GM19455 (cell line): ENCODE data around the gene CDKN2A.

Experiments used
- ATAC-seq: cut with Tn5 transposase; IDR thresholded peaks from one replicate; pipeline ENCODE4 v1.9.1; 2021; ENCODE audit not compliant: unreplicated experiment

The CDKN2A gene

GRCh38 chr9:21993893-21994555, at the start of gene CDKN2A:
Gene CDKN2A (minus strand): TSS chr9:21994392.
- peak; percentile 40 for ATAC-seq

GRCh38 chr9:22043928-22044327, 49.7 kb upstream of the CDKN2A start:
- no peak for ATAC-seq

GRCh38 chr9:22041775-22042174, 47.6 kb upstream of the CDKN2A start:
- ATAC-seq = no peak

GRCh38 chr9:22041344-22041743, 47.2 kb upstream of the CDKN2A start:
- no peak for ATAC-seq

- ATAC-seq = no peak
Observed at GRCh38 chr9:22040760-22041159, 46.6 kb upstream of the CDKN2A start.

- no peak for ATAC-seq
Observed at GRCh38 chr9:22039258-22039657, 45.1 kb upstream of the CDKN2A start.

- ATAC-seq = no peak
Observed at GRCh38 chr9:22037954-22038690, 43.9 kb upstream of the CDKN2A start.

GRCh38 chr9:22036866-22037626, 42.9 kb upstream of the CDKN2A start:
- no peak for ATAC-seq

GRCh38 chr9:22035591-22036011, 41.4 kb upstream of the CDKN2A start:
- ATAC-seq = no peak

GRCh38 chr9:22033012-22033630, 38.9 kb upstream of the CDKN2A start:
- ATAC-seq = no peak

GRCh38 chr9:22031655-22032411, 37.6 kb upstream of the CDKN2A start:
- no peak for ATAC-seq

- peak; percentile 76 for ATAC-seq
Observed at GRCh38 chr9:22030101-22030598, 36.0 kb upstream of the CDKN2A start.

- no peak for ATAC-seq
Observed at GRCh38 chr9:22029231-22029630, 35.0 kb upstream of the CDKN2A start.

- no peak for ATAC-seq
Observed at GRCh38 chr9:22028394-22028793, 34.2 kb upstream of the CDKN2A start.

- no peak for ATAC-seq
Observed at GRCh38 chr9:22026696-22027095, 32.5 kb upstream of the CDKN2A start.

- no peak for ATAC-seq
Observed at GRCh38 chr9:22022396-22022795, 28.2 kb upstream of the CDKN2A start.

- ATAC-seq = no peak
Observed at GRCh38 chr9:22010866-22011625, 16.9 kb upstream of the CDKN2A start.

- ATAC-seq = peak; percentile 65
Observed at GRCh38 chr9:22009506-22009867, 15.3 kb upstream of the CDKN2A start.

GRCh38 chr9:22008717-22009505, 14.7 kb upstream of the CDKN2A start, which contains the start of gene CDKN2B:
Gene CDKN2B (minus strand): TSS chr9:22009305. CDS start chr9:22008953, 352 bp downstream.
- peak; percentile 96 for ATAC-seq
